ENCODE data around the gene MGME1.

The MGME1 gene

DNA sequence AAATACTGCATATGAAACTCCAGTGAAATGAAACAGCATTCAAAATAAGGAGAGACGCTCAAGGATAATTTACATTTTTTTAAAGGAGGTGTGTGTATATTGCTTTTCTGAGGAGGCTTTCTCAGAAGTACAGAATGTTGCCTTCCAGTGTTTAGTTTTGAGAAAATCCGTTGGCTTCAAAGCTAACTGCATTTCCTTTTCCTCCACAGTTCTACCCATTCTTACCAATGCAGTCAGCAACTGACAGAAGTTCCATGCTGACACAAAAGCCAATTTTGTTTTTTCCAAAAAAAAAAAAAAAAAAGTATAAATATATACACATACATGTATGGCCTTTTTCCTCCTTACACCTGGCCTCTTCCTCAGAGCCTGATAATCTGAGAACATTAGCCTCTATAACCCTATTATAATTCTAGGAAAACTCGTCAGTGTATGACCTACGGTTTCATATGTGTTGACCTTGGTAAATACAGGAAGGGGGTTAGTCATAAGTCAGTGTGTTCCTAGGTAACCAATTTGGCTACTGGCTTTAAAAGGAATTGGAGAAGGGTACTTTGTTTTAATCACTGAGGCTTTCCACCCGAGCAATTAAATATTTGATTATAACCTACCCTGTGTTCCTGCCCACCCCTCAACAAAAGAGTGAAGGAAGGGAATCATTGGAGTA lies 24.2 kb downstream of the MGME1 start:
- no peaks in the 10 kb centered on the region for H3K27me3 ChIP-seq (ENCODE audit: insufficient read depth, low read length, poor library complexity, severe bottlenecking)
- no peaks in the 10 kb centered on the region for H3K9me3 ChIP-seq (ENCODE audit: insufficient read depth, low read depth, low read length)
- no peak overlapping the region for H3K4me2 ChIP-seq (ENCODE audit: low read depth, low read length, poor library complexity, severe bottlenecking)
- peaks cover under 1% of the 10 kb centered on the region for H4K20me1 ChIP-seq (ENCODE audit: insufficient read depth, low read length, poor library complexity, severe bottlenecking)
- no peak overlapping the region for H3K4me3 ChIP-seq (ENCODE audit: low read length, poor library complexity, severe bottlenecking)
- H3K9ac ChIP-seq (ENCODE audit: low read depth, low read length, poor library complexity, severe bottlenecking), result no peak overlapping the region
- H2AFZ ChIP-seq (ENCODE audit: low read length), result no peak overlapping the region
- H3K4me1 ChIP-seq (ENCODE audit: insufficient read depth, low read length, poor library complexity, severe bottlenecking), result peaks cover under 1% of the 10 kb centered on the region
- H3K79me2 ChIP-seq (ENCODE audit: insufficient read depth, low read length), result no peaks in the 10 kb centered on the region
- no peaks in the 10 kb centered on the region for H3F3A ChIP-seq (ENCODE audit: low read depth)
- TF ChIP-seq EZH2phosphoT487 (IDR thresholded peaks at IDR 0.05; ENCODE audit: borderline replicate concordance), result no peak
- TF ChIP-seq, protein P1, sequence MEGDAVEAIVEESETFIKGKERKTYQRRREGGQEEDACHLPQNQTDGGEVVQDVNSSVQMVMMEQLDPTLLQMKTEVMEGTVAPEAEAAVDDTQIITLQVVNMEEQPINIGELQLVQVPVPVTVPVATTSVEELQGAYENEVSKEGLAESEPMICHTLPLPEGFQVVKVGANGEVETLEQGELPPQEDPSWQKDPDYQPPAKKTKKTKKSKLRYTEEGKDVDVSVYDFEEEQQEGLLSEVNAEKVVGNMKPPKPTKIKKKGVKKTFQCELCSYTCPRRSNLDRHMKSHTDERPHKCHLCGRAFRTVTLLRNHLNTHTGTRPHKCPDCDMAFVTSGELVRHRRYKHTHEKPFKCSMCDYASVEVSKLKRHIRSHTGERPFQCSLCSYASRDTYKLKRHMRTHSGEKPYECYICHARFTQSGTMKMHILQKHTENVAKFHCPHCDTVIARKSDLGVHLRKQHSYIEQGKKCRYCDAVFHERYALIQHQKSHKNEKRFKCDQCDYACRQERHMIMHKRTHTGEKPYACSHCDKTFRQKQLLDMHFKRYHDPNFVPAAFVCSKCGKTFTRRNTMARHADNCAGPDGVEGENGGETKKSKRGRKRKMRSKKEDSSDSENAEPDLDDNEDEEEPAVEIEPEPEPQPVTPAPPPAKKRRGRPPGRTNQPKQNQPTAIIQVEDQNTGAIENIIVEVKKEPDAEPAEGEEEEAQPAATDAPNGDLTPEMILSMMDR (conservative IDR thresholded peaks at IDR 0.05; ENCODE audit: low read length), result no peak
- peaks cover 26% of the 10 kb centered on the region; the same call in 1 of the 2 replicates for H3K36me3 ChIP-seq (ENCODE audit: insufficient read depth, low read length)
- no peaks in the 10 kb centered on the region for H3K9me2 ChIP-seq (replicated peaks; ENCODE audit: low read depth, low read length)

DNA sequence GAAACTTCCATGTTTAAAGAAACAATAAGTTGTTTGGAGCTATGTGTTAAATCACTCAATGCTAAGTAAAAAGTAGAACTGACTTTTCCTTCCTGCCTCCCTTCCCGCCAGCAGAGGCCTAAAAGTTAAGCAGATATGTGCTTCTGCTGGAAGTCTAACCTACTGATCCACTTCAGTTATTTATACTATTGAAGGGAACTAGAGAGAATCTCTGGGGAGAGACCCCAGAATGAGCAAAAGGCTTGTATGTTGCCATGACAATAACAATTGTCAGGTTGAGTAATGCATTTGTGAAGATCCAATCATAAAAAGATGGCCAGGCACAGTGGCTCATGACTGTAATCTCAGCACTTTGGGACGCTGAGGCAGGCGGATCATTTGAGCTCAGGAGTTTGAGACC lies 24.7 kb downstream of the MGME1 start:
- H3K9ac ChIP-seq (ENCODE audit: low read depth, low read length, poor library complexity, severe bottlenecking), result no peak overlapping the region
- no peaks in the 10 kb centered on the region for H3F3A ChIP-seq (ENCODE audit: low read depth)
- no peaks in the 10 kb centered on the region for H3K9me2 ChIP-seq (replicated peaks; ENCODE audit: low read depth, low read length)
- no peaks in the 10 kb centered on the region for H3K27me3 ChIP-seq (ENCODE audit: insufficient read depth, low read length, poor library complexity, severe bottlenecking)
- no peaks in the 10 kb centered on the region for H4K20me1 ChIP-seq (ENCODE audit: insufficient read depth, low read length, poor library complexity, severe bottlenecking)
- H3K4me2 ChIP-seq (ENCODE audit: low read depth, low read length, poor library complexity, severe bottlenecking), result no peak overlapping the region
- H3K4me1 ChIP-seq (ENCODE audit: insufficient read depth, low read length, poor library complexity, severe bottlenecking), result no peaks in the 10 kb centered on the region
- H3K9me3 ChIP-seq (ENCODE audit: insufficient read depth, low read depth, low read length), result no peaks in the 10 kb centered on the region
- TF ChIP-seq, protein P1 (conservative IDR thresholded peaks at IDR 0.05; ENCODE audit: low read length), result no peak
- no peak for TF ChIP-seq EZH2phosphoT487 (IDR thresholded peaks at IDR 0.05; ENCODE audit: borderline replicate concordance)
- peaks cover 22% of the 10 kb centered on the region; the same call in 1 of the 2 replicates for H3K36me3 ChIP-seq (ENCODE audit: insufficient read depth, low read length)
- no peaks in the 10 kb centered on the region for H3K79me2 ChIP-seq (ENCODE audit: insufficient read depth, low read length)
- no peak overlapping the region for H2AFZ ChIP-seq (ENCODE audit: low read length)
- H3K4me3 ChIP-seq (ENCODE audit: low read length, poor library complexity, severe bottlenecking), result no peak overlapping the region

DNA sequence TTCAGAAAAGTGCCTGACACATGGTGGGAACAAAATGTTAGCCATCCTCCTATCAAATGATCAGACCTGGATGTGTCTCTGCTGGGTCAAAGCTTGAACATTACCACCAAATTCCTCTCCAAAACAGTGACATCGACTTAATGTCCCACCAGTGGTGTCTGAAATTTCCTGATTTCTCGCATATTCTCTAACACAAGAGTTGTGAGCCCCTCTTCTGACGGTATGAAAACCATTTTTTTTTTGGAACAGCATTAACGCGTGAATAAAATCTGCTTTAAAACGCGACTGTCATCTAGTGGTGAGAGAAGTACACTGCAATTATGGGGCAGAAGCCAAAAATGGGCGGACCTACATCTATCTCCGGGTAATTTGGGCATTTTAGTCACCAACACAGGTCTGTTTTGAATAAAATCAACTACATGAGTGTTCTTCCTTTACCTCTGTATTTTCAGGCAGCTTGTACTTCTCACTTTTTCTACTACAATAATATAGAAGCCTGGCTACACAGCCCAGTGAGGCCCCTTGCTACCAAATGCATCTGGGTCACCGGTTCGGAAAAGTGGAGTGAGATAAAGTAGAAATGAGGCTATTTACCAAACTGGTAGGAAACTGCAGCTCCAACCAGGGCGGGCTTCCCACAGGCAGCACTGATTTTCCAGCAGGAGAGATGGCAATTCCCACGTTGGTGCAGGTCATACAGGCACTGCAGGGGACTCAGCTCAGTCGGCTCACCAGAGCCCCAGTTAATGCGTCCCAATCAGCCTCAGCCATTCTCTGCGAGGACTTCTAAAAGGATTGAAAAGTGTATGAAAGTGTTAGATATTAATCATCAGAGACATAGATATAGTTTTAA lies 27.4 kb downstream of the MGME1 start:
- Histone ChIP-seq H2AFZ (ENCODE audit: low read length) (peak overlapping the region; percentile 76), H3K4me2 (ENCODE audit: low read depth, low read length, poor library complexity, severe bottlenecking) (peak overlapping the region; percentile 21), H3F3A (ENCODE audit: low read depth) (no peaks in the 10 kb centered on the region), H3K9me3 (ENCODE audit: insufficient read depth, low read depth, low read length) (no peaks in the 10 kb centered on the region), H3K79me2 (ENCODE audit: insufficient read depth, low read length) (no peaks in the 10 kb centered on the region), H3K9ac (ENCODE audit: low read depth, low read length, poor library complexity, severe bottlenecking) (no peak overlapping the region), H3K4me1 (ENCODE audit: insufficient read depth, low read length, poor library complexity, severe bottlenecking) (no peaks in the 10 kb centered on the region), H4K20me1 (ENCODE audit: insufficient read depth, low read length, poor library complexity, severe bottlenecking) (no peaks in the 10 kb centered on the region), H3K9me2 (replicated peaks; ENCODE audit: low read depth, low read length) (no peaks in the 10 kb centered on the region), H3K27me3 (ENCODE audit: insufficient read depth, low read length, poor library complexity, severe bottlenecking) (no peaks in the 10 kb centered on the region), H3K36me3 (ENCODE audit: insufficient read depth, low read length) (no peaks in the 10 kb centered on the region), H3K4me3 (ENCODE audit: low read length, poor library complexity, severe bottlenecking) (no peak overlapping the region)
- TF ChIP-seq EZH2phosphoT487 (IDR thresholded peaks at IDR 0.05; ENCODE audit: borderline replicate concordance), result no peak
- TF ChIP-seq, protein P1 (conservative IDR thresholded peaks at IDR 0.05; ENCODE audit: low read length), result peak; percentile 98

Measured in Loucy (cell line).